ENCODE measurements around the gene HIBADH.

Gene HIBADH

DNA sequence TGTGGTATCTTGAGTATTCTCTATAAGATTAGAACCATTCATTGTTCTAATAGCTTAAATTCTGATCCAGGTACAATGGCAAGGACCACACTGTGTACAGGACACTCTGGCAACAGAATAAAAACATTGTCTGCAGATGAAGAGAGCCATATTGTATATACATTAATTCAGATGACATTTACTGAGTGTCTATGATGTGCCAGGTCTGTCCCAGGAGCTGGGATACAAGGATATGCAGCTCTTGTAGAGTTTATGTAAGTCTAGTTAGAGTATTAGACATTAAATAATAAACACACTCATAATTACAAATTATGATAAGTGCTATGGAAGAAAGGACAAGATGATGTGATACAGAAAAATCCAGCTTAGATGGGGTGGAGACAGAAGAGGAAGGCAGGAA lies 184.1 kb downstream of the HIBADH start:
- DNase-seq, result no peak

DNA sequence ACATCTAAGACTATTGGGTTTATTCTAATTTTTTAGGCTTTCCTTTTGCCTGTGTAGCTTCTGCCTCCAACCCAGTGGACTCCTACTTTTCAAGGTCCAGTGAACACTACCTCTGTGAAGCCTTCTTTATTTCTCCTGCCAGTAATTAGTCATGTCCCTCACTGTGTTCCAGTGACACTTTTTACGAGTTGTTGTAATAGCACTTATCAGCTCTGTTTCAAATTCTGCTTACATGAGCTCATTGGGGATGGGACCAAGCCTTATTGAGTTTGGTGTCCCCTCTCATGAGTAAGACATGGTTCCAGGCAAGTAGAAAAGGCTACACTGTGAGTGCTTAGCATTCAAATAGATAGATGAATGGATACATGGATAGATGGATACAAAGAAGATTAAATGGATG lies 184.6 kb downstream of the HIBADH start:
- DNase-seq, result no peak

GRCh38 chr7:27476493-27476892 lies 186.2 kb downstream of the HIBADH start:
- no peak for DNase-seq

Data from fibroblast of skin of right quadriceps (primary cell).